ENCODE results near the gene BANF2.

DNA sequence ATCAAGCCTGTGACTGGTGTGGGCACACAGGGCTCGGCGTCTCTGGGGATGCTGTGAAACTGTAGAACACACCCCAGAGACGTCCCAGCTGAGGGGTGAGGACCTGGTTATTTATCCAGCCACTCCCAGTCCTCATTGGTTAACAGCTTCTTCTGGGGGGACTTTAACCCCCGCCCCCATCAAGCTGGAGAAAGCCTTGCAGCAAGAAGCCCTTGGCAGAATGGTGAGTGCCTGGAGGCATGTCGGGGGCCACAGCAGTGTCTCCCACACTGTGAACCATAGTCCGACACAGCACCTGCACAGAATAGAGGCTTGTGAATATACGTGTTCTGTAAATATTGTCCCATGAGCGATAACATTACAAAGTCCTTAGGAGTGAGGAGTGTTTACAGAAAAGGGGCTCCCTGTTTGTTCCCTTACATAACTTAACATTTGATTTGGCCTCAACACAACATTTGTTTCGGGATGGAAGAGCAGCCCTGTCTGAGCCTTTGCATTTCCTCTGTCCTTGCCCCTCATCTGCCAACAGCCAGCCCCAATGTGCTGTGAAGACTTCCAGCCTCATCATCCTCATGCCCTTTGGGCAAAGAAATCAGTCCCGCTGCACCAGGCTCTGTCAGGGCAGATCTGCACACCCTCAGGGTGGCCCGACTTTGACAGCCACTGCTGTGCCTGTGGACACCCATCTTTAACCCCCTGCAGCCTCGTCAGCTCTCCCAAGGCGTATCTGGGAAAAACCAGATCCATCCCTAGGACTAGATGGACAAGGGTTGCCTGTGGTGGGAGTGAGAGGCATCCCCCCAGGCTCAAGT is 15.5 kb upstream of the BANF2 start:
- TF ChIP-seq CTCF (IDR thresholded peaks at IDR 0.05) (no peak), POLR2AphosphoS5 (IDR thresholded peaks at IDR 0.05) (no peak)
